MM.1S (cell line): ENCODE results near the gene ZNHIT2.

Experiments used
- DNase-seq: peaks from one replicate; pipeline ENCODE4 v3.0.0-alpha.2; 2015
- H2AFZ ChIP-seq: fragments of 300-600 bp; sonication (generic); 2 replicates; pipeline ENCODE4 v1.6.0; 2016; ENCODE audit warnings: antibody characterized with exemption, low read length
- H3F3A ChIP-seq: fragments of 300-600 bp; sonication (generic); 2 replicates; pipeline ENCODE4 v1.6.1; 2016; ENCODE audit warnings: mild to moderate bottlenecking, antibody characterized with exemption, low read length, moderate library complexity, mixed read lengths; ENCODE audit not compliant: insufficient read depth
- H3K27ac ChIP-seq: fragments of 300-600 bp; sonication (generic); 2 replicates; pipeline ENCODE4 v1.5.1; 2016; ENCODE audit warnings: mild to moderate bottlenecking, low read length
- H3K27me3 ChIP-seq: fragments of 300-600 bp; sonication (generic); replicated peaks from 2 replicates; pipeline ENCODE4 v1.6.0; 2016; ENCODE audit warnings: low read length; ENCODE audit not compliant: insufficient read depth
- H3K36me3 ChIP-seq: fragments of 300-600 bp; sonication (generic); replicated peaks from 2 replicates; pipeline ENCODE4 v1.6.1; 2016; ENCODE audit warnings: mild to moderate bottlenecking, low read length, mixed read lengths; ENCODE audit not compliant: insufficient read depth
- H3K4me1 ChIP-seq: fragments of 300-600 bp; sonication (generic); 2 replicates; pipeline ENCODE4 v1.6.1; 2016; ENCODE audit warnings: low read length, mixed read lengths
- H3K4me2 ChIP-seq: fragments of 300-600 bp; sonication (generic); 2 replicates; pipeline ENCODE4 v1.6.0; 2016; ENCODE audit warnings: low read depth, low read length
- H3K4me3 ChIP-seq: fragments of 300-600 bp; sonication (generic); 2 replicates; pipeline ENCODE4 v1.5.1; 2016; ENCODE audit warnings: low read length, mixed read lengths
- H3K79me2 ChIP-seq: fragments of 300-600 bp; sonication (generic); 2 replicates; pipeline ENCODE4 v1.6.1; 2016; ENCODE audit warnings: mixed run types, low read length, mixed read lengths
- H3K9ac ChIP-seq: fragments of 300-600 bp; sonication (generic); 2 replicates; pipeline ENCODE4 v1.6.1; 2016; ENCODE audit warnings: low read length, mixed read lengths
- H3K9me2 ChIP-seq: fragments of 300-600 bp; sonication (generic); replicated peaks from 2 replicates; pipeline ENCODE4 v1.6.1; 2016; ENCODE audit warnings: mild to moderate bottlenecking, low read length, mixed read lengths; ENCODE audit not compliant: insufficient read depth
- H3K9me3 ChIP-seq: fragments of 300-600 bp; sonication (generic); replicated peaks from 2 replicates; pipeline ENCODE4 v1.6.1; 2016; ENCODE audit warnings: mild to moderate bottlenecking, low read length, mixed read lengths; ENCODE audit not compliant: insufficient read depth
- H4K20me1 ChIP-seq: fragments of 300-600 bp; sonication (generic); 2 replicates; pipeline ENCODE4 v1.6.1; 2016; ENCODE audit warnings: mild to moderate bottlenecking, low read length, moderate library complexity, mixed read lengths; ENCODE audit not compliant: insufficient read depth
- CTCF ChIP-seq: fragments of 300-600 bp; sonication (generic); IDR thresholded peaks from 2 replicates; pipeline ENCODE4 v1.5.1; 2016; ENCODE audit warnings: antibody characterized with exemption, low read length, mixed read lengths
- EZH2 ChIP-seq: fragments of 300-600 bp; sonication (generic); optimal IDR thresholded peaks from 2 replicates; pipeline ENCODE3; 2017; ENCODE audit warnings: low read depth, mild to moderate bottlenecking, antibody characterized with exemption, low read length, mixed read lengths
- EZH2phosphoT487 ChIP-seq: fragments of 300-600 bp; sonication (generic); IDR thresholded peaks from 2 replicates; pipeline ENCODE4 v1.6.1; 2018; ENCODE audit warnings: antibody characterized with exemption, low read length

ZNHIT2 gene

GRCh38 chr11:65109231-65110198, 8.0 kb downstream of the ZNHIT2 start:
- Histone ChIP-seq H3K27ac (no peak overlapping the region), H3K79me2 (peaks cover 20% of the 10 kb centered on the region), H3K9me2 (no peaks in the 10 kb centered on the region), H2AFZ (no peak overlapping the region), H3K27me3 (no peaks in the 10 kb centered on the region), H4K20me1 (no peaks in the 10 kb centered on the region), H3K4me2 (no peak overlapping the region), H3K9me3 (no peaks in the 10 kb centered on the region), H3K4me3 (no peak overlapping the region), H3K4me1 (peaks cover 18% of the 10 kb centered on the region), H3K9ac (no peak overlapping the region), H3K36me3 (no peaks in the 10 kb centered on the region), H3F3A (peaks cover 13% of the 10 kb centered on the region)
- TF ChIP-seq EZH2phosphoT487 = no peak
- no peak for TF ChIP-seq CTCF
- no peak for TF ChIP-seq EZH2
- DNase-seq = no peak

- Histone ChIP-seq H3K9me2 (no peaks in the 10 kb centered on the region), H3K27me3 (no peaks in the 10 kb centered on the region), H3K4me1 (peaks cover 18% of the 10 kb centered on the region), H3K4me3 (no peak overlapping the region), H3K79me2 (peaks cover 28% of the 10 kb centered on the region), H3K36me3 (no peaks in the 10 kb centered on the region), H3F3A (peaks cover 13% of the 10 kb centered on the region), H3K27ac (no peak overlapping the region), H4K20me1 (no peaks in the 10 kb centered on the region), H3K4me2 (no peak overlapping the region), H2AFZ (no peak overlapping the region), H3K9me3 (no peaks in the 10 kb centered on the region), H3K9ac (no peak overlapping the region)
- TF ChIP-seq EZH2phosphoT487 = no peak
- no peak for TF ChIP-seq EZH2
- no peak for TF ChIP-seq CTCF
- DNase-seq = no peak
Measured at GRCh38 chr11:65108469-65109123, 8.9 kb downstream of the ZNHIT2 start.

GRCh38 chr11:65107751-65108468, 9.6 kb downstream of the ZNHIT2 start:
- H3K9me2 ChIP-seq = no peaks in the 10 kb centered on the region
- peaks cover 35% of the 10 kb centered on the region for H3K79me2 ChIP-seq
- H3K27ac ChIP-seq = no peak overlapping the region
- H3K9me3 ChIP-seq = no peaks in the 10 kb centered on the region
- H3F3A ChIP-seq = peaks cover 13% of the 10 kb centered on the region
- no peak overlapping the region for H3K4me3 ChIP-seq
- DNase-seq = no peak
- peaks cover 13% of the 10 kb centered on the region for H3K4me1 ChIP-seq
- H3K4me2 ChIP-seq = no peak overlapping the region
- H3K36me3 ChIP-seq = no peaks in the 10 kb centered on the region
- TF ChIP-seq EZH2phosphoT487 = no peak
- no peak for TF ChIP-seq EZH2
- no peak for TF ChIP-seq CTCF
- H2AFZ ChIP-seq = no peak overlapping the region
- H3K27me3 ChIP-seq = no peaks in the 10 kb centered on the region
- no peaks in the 10 kb centered on the region for H4K20me1 ChIP-seq
- no peak overlapping the region for H3K9ac ChIP-seq
